NCI-H524 (cell line): Measurements from ENCODE around the gene ACAP1.

ENCODE experiments used
- DNase-seq, 2 experiments: peaks; one replicate each; lab custom pipeline; 2025; lab: John Stamatoyannopoulos, UW

ACAP1 gene

GRCh38 chr17:7336240-7337175 is at the start of gene ACAP1:
ACAP1 (plus strand) TSS chr17:7336529; CDS start chr17:7336735, 206 bp downstream.
- DNase-seq: no peak

- DNase-seq: no peak
Observed at GRCh38 chr17:7289256-7290032, 46.9 kb upstream of the ACAP1 start.

GRCh38 chr17:7290166-7290565 is 46.2 kb upstream of the ACAP1 start:
- no peak for DNase-seq

GRCh38 chr17:7290685-7291084 is 45.6 kb upstream of the ACAP1 start:
- no peak for DNase-seq

GRCh38 chr17:7292194-7292593 is 44.1 kb upstream of the ACAP1 start:
- no peak for DNase-seq

GRCh38 chr17:7292729-7293128 is 43.6 kb upstream of the ACAP1 start:
- DNase-seq: no peak

- no peak for DNase-seq
Observed at GRCh38 chr17:7293159-7293558, 43.2 kb upstream of the ACAP1 start.

- no peak for DNase-seq
Observed at GRCh38 chr17:7293816-7294613, 42.3 kb upstream of the ACAP1 start.

GRCh38 chr17:7294614-7295153 is 41.6 kb upstream of the ACAP1 start, which contains the start of gene YBX2:
YBX2 (minus strand) TSS chr17:7294639; CDS start chr17:7294500, 139 bp downstream.
- peak; percentile 23 to 56 for DNase-seq

- no peak for DNase-seq
Observed at GRCh38 chr17:7295230-7296180, 40.8 kb upstream of the ACAP1 start.

GRCh38 chr17:7296189-7296861 is 40.0 kb upstream of the ACAP1 start:
- peak in 1 of 2 experiments; percentile 63 for DNase-seq

GRCh38 chr17:7304179-7304578 is 32.1 kb upstream of the ACAP1 start:
- DNase-seq: no peak

GRCh38 chr17:7306911-7307685 is 29.2 kb upstream of the ACAP1 start, which contains the start of gene EIF5A:
EIF5A (plus strand) TSS chr17:7307628; CDS start chr17:7309636, 2,008 bp downstream.
- DNase-seq: peak; percentile 96 to 97

- peak in 1 of 2 experiments; percentile 6 for DNase-seq
Observed at GRCh38 chr17:7307686-7308624, 28.4 kb upstream of the ACAP1 start.

GRCh38 chr17:7308625-7309433 is 27.5 kb upstream of the ACAP1 start:
- DNase-seq: peak in 1 of 2 experiments; percentile 19

- no peak for DNase-seq
Observed at GRCh38 chr17:7309628-7310027, 26.7 kb upstream of the ACAP1 start.
